ENCODE measurements around the gene DRD2.

DRD2 gene

DNA sequence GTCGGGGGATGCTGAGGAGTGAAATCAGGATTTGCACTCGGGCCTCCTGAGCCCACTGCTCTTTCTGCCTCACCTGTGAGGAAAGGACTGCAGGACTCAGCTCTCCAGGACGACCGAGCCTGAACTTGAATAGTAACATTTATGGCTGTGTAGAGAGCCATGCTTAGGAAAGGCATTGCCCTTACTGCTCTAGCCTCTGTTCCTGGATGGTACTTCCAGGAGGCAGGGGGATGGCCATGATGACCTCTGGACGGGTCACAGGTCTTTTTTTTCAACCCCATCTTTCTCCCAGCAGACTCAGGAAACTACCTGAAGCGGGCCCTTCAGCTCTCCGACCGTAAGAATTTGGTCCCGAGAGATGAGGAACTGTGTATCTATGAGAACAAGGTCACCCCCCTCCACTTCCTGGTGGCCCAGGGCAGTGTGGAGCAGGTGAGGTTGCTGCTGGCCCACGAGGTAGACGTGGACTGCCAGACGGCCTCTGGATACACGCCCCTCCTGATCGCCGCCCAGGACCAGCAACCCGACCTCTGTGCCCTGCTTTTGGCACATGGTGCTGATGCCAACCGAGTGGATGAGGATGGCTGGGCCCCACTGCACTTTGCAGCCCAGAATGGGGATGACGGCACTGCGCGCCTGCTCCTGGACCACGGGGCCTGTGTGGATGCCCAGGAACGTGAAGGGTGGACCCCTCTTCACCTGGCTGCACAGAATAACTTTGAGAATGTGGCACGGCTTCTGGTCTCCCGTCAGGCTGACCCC, 76.3 kb downstream of the DRD2 start:
- DNase-seq (ENCODE audit: low read depth): no peak

DNA sequence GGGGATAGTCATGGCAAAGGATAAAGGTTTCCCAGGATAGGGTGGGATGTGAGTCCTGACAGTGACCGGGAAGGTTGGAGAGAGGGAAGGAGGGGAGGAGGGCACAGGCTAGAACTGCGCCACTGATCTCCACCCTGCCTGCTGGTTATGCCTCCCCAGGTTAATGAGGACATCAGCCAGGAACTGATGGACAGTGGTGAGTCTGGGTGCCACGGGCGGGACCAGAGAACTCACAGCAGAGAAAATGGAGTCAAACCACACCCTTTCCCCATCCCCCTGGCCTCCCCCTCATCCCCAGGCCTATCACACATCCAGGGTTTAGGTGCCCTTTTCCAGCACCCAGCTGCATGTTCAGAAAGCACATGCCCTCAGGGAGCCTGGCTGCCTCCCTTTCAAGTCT, 77.4 kb downstream of the DRD2 start:
- DNase-seq (ENCODE audit: low read depth): no peak

DNA sequence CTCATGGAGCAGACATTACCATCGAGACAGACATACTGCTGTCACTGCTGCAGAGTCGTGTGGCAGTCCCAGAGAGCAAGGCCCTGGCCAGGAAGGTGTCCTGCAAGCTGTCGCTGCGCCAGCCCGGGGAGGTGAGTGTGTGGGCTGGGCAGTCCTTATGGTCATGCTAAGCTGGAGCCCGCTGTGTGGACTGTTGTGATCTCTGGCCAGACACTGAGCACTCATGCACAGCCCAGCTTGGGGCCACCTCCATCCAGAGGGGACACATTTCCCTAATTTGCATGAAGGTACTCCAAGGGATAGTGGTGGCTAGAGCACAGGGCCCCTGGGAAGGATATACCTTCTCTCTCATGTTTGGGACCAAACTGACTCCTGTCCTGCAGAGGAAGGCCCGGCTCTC, 78.0 kb downstream of the DRD2 start:
- no peak for DNase-seq (ENCODE audit: low read depth)

DNA sequence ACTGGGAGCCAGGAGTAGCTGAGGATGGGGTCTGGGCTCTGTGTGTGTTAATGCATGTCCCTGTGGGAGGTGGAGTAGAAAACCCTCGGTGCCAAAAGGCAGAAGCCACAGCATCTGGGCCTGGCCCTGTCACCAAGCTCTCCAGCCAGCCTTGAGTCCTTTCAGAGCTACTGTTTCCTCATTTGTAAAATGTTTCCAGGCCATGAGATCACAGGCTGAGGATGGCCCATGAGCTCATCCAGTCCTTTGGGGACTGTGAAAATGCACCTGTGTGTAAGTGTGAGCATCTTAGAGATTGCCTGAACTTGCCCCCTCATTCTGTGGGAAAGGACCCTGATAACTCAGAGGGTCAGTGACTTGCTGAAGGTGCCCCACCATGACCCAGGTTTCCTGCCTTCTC, 78.5 kb downstream of the DRD2 start:
- DNase-seq (ENCODE audit: low read depth): no peak

DNA sequence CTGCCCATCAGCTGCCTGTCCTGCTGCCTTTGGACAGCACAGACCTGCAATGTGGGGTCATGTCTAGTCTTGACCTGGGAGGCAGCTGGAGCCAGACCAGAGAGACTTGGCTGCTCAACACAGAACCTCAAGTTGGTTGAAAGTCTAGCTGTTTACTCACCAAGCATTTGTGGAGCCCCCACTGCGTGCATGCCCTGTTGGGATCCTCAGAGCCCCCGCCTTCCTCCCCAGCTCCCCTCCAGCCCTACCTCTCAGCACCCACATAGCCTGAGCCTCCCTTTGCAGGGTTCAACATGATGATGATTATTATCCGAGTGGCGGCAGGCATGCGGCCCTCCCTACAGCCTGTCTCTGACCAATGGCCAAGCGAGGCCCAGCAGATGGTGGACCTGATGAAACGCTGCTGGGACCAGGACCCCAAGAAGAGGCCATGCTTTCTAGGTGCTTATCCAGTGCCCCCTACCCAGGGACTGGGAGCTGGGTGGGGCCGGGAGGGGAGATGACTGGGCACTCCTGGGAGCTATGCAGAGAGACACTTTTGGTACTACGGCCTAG, 79.3 kb downstream of the DRD2 start:
- DNase-seq (ENCODE audit: low read depth): no peak

DNA sequence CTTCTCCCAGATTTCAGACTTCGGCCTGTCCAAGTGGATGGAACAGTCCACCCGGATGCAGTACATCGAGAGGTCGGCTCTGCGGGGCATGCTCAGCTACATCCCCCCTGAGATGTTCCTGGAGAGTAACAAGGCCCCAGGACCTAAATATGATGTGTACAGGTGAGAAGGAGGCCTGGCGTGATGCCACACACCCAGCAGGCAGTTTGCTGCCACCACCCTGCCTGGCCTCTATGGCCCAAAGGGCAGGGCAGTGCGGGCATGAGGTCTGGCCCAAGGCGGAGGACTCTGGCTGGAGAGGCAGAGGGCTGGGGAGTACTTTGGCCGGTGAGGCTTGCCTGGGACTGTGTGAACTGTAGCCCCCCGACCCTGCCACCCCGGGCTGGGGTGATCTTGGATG, 80.3 kb downstream of the DRD2 start:
- no peak for DNase-seq (ENCODE audit: low read depth)

DNA sequence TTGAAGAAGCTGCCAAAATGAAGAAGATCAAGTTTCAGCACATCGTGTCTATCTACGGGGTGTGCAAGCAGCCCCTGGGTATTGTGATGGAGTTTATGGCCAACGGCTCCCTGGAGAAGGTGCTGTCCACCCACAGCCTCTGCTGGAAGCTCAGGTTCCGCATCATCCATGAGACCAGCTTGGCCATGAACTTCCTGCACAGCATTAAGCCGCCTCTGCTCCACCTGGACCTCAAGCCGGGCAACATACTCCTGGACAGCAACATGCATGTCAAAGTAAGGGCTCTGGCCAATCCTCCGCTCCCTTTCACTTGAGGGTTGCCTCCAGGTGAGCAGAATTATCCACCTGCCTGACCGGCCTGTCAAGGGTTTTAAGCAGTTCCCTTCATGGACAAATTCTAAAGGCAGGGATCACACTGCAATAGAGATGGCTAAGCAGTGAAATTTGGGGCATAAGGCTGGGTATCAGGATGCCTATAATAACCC, 81.7 kb downstream of the DRD2 start:
- DNase-seq (ENCODE audit: low read depth): no peak

DNA sequence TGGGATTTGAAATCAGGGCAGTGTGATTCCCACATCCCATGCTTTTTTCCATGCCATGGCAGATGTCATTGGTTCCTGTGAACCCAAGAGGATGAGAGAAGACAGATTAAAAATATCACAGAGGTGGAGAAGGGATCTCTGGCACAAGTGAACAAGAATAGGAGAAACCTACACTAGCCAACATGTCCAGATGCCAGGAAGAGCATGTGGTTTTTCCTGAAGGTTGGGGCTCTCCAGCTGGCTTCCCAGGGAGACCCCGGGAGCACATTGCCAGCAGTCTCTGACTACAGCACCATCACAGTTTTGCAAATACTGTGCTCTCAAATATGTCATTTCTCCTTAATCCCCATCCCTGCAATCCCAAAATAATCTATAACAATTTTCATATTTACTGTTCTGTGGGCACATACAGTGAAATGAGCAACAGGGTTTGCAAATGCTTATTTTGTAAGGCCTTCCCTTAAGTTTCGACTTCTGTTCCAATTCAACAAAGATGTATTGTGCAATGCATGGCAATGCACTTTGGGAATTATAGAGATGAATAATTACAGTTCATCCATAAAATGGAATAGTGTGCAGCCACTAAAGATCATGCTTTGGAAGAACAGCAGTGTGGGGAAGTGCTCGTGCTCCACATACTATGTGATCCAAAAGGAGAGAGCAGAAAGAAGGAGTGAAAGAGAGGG, 82.8 kb downstream of the DRD2 start:
- DNase-seq (ENCODE audit: low read depth): no peak

DNA sequence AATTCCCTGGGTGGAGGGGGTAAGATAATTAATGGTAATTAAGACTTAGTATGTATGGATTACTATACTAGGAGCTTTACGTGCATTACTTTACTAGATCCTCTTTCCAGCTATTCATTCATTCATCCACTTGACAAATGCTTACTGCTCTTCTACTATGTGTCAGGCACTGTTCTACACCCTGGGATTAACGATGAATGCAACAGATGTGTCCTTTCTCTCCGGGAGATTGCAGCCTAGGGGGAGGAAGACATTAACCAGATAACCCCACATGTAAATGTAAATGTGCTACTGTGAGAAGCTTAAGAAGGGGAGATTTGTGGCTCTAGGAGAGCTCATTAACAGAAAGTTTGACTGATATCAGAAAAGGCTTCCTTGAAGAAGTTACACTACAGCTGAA, 85.9 kb downstream of the DRD2 start:
- DNase-seq (ENCODE audit: low read depth): no peak

DNA sequence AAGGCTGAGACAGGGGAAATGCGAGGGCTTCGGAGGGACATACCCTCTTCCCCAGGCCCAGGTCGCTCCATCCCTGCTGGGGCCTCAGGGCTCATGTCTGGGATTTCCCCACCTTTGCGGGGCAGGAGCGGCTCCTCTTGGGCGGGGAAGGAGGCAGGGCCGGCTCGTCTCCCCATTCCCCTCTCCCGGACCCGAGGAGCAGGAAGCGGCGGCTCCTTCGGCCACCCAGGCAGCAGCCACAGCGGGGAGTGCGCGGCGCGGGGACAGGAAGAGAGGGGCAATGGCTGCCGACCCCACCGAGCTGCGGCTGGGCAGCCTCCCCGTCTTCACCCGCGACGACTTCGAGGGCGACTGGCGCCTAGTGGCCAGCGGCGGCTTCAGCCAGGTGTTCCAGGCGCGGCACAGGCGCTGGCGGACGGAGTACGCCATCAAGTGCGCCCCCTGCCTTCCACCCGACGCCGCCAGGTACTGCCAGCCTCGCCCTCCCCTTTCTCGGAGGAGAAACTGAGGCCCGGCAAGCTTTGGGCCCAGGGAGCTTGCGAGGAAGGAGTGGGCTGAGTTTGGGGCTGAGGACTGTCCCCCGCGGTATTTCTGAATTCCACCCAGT, 87.5 kb downstream of the DRD2 start, which contains the start of gene ANKK1:
ANKK1 (plus strand) TSS at position 175 of the 607 bp plus-strand sequence; CDS start at position 281, 106 bp downstream.
- no peak for DNase-seq (ENCODE audit: low read depth)

DNA sequence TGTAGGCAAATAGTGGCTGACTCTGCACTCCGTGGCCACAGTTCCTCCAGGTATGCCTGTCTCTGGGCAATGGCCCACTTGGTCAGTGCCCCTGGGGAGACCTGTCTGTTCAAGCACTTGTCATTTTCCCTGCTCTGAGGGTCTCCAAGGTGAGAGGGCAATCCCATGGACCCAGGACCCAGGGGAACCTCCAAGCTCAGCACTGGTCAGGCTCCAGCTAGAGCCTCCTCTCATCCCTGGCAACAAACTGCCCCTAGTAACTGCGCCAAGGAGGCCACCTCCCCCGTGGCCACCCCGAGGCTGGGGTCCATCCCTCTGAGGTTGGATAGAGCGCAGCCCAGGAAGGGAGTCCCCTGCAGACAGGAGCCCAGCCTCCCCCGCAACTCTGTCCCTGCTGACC, 88.3 kb downstream of the DRD2 start:
- DNase-seq (ENCODE audit: low read depth): no peak

DNA sequence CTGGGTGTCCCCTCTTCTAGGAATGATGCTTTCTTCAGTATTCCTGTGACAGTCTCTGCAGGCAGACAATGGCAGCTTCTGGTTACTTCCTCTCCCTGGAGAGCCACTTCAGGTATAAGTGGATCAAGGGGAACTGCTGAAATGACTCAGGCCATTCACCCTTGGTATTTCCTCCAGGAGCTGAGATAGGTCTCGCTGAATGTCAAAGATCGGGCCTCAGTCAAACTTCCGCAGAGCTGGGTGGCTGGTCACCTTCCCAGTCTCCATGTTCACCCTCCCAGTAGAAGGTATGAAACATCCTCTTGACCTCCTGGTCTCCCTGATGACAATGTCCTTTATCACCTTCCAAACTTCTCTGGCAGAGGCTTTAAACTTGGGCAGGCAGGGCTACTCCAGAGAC, 89.4 kb downstream of the DRD2 start:
- DNase-seq (ENCODE audit: low read depth): no peak

DNA sequence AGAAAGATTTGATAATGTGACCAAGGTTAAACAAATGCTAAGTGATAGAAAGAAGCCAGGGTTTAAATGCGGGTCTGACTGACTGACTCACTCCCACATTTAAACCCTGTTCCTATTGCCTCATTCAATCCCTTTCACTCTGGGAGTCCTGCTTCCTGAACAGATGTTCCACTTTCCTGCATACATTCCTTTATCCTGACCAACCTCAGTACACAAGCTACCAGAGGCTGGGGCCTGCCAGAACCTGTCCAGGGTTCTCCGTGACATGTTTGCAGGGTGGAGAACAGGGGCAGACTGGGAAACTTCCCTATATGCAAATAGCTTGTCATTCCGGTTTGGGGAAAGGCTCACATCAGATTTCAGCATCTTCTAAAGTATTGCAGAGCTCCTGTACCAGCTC, 90.6 kb downstream of the DRD2 start:
- DNase-seq (ENCODE audit: low read depth): peak; percentile 32

DNA sequence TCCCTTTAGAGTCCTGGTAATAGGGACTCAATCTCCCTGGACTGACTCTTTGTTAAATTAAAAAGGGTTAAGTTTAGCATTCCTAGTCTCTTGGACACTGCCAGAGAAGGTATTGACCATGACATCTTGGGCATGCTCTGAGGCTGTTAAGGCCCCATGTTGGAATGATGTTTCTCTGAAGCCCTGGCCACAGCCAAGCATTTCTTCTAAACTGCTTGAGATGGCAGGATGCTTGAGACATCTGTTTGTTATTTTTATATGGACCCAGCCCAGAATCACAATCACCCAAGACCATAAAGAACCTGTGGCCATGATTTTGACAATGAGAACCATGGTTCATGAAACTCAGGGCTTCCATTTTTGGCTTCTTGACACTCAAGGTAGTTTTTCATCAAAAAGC, 93.1 kb downstream of the DRD2 start:
- DNase-seq (ENCODE audit: low read depth): no peak

DNA sequence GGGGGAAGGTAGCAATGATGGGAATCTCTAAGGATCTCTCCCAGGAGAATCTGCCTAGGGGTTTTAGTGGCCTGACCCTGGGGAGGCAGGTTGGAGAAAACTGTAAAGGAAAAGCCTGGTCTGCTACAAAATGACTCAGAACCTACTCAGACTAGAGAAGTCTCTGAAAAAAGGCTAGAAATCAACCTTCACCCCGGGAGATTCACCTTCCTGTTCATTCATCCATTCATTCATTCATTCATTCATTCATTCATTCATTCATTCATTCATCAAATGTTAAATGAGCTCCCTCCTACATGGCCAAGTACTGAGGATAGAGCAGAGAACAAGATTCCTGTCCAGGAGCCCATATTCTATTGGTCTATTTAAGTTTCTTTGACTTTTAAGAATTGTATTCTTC, 96.5 kb downstream of the DRD2 start:
- DNase-seq (ENCODE audit: low read depth): no peak

DNA sequence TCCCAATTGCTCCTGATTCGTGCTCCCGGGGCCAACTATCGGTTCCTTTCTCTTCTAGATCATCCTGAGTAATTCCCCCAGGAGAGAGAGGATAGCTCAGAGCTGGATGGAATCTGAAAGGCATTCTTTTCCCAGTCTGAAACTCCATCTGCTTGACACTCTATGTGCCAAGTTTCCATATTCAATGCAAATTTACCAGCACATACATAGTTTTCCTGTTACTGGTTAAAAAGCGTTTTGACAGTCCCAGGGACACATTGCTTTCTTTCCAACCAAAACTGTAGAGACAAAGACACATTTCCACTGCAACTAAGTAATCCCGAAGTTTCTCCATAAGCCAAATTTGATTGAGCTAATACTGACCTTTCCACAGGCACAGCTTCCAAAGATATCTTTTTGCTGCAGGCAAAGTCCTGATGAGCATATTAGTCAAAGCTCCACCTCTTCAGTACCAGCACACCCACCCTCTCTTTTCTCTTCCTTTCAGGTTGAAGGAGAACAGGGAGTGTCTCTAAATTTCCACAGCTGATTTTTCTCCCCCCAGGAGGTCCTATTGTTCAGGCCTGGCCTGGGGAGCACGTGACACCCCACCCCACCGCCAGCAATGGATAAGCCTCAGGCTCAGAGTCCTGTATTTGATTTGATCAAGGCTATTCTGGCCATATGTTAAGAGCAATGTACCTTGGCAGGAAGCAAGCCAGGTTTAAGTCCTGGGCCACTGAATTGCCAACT, 97.4 kb downstream of the DRD2 start:
- DNase-seq (ENCODE audit: low read depth): no peak

DNA sequence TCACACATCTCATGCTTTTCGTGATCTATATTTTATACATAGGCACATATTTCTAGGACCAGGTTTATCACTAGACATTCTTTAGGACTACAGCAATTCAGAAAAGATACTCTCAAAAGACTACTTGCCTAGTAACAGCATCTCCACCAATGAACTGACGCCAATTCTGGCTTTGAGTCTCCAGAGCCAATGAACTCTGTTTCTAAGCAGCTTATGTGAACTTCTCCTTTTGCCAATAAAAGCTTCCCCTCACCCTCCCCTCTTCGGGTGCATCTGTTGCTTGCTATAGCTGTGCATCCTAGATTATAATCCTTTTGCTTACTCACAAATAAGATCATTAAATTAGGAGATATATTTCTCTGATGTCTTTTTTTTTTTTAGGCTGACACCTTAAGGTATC, 99.0 kb downstream of the DRD2 start:
- DNase-seq (ENCODE audit: low read depth): no peak

DNA sequence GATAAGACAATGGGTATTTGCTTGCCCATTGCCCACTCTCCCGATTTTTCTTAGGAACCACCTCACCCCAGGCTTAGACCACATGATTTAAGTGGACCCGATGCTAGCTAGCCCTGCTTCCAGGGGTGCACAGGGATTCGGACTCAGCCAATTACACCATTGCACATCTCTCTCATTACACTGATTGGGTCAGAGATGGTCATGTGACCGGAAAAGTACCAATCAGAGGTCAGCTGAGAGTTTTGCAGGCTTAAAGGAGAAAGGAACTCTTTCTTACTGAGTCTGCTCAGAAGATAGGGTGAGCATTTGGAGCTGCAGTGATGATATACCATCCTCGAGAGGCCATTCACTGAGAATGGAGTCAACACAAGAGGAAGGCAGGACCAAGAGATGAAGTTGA, 99.8 kb downstream of the DRD2 start:
- no peak for DNase-seq (ENCODE audit: low read depth)

DNA sequence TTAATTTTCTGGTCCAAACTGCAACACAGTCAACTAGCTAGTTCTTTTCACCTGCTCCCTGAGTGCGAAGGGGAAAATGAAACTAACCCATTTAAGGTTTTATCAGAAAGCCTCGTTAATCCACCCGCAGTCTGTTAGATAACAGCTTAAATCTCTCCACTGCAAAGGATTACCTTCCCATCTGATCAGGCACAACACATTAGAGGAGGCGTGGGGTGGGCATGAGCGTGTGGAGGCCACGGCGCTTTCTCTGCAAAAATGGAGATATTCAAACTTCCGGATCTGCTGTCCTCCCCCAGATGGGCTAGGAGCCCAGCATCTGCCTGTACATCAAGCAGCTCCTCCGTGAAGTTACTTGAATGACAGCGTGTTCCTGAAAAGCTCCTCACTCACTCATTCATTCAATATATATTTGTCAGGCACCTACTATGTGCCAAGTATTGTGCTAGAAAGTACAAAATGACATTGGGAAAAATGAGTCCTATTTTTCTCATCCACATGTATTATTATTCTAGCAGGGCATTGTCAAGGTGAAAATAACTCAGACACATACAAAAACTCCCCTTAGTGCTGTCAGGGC, 101.1 kb downstream of the DRD2 start:
- DNase-seq (ENCODE audit: low read depth): no peak

DNA sequence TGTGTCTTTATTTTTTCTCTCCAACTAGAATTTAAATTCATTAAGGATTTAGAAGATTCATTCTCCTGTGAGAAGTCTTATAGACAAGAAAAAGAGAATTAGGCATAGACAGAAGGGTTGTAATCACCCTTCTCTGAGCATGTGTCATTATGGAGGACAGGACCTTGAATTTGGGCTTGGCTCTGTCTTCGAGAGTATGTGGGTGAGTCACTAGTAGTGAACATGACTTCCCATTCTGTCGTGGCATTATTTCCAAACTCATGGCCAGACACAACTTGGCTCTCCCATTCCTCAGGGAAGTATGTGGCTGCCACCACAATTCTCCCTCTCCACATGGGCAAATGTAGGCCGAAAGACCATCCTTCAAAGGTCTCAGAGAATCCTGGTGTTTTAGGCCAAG, 101.9 kb downstream of the DRD2 start:
- no peak for DNase-seq (ENCODE audit: low read depth)

DNA sequence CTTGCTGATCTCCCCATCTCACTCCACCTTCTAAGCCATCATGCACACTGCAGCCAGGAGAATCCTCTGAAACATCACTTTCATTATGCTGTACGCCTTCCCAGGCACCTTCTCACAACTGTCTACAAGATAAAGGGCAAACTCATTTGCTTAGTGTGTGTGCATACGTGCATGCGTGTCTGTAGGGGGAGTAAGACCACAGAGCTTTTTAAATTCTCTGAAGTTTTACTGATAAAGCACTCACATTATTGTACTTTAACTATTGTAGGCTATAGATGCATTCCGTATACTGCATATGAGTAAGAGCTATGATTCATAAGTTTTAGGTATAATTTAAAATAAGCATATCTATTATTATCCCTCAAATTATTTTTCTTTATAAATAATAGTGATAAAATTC, 102.9 kb downstream of the DRD2 start:
- no peak for DNase-seq (ENCODE audit: low read depth)

DNA sequence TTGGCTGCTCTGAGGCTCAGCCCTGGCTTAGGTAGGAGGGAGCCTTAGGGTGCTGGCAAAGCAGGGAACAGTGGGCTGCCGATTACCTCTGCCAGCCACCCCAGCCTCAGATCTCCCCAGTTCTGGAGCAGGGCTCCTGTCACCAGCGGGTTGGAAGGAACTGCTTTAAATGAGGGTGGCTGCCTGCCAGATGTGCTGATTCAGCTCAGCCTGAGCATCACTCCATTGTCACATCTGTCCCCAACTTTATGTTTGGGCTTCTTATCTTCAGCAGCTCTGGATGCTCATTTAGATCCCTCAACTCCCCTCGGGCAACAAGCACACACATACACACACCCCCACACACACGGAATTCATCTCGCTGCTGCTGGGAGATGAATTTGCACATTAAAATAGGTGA, 104.6 kb downstream of the DRD2 start:
- DNase-seq (ENCODE audit: low read depth): no peak
